CD14-positive monocyte (primary cell): Measurements from ENCODE around the gene TXLNG. TPM values are rescaled to one million over a fixed set of nuclear protein-coding genes. Genes with fewer than 3 reads are reported as not detected.

Source experiments
- DNase-seq, 3 donors: peaks; one replicate each; pipeline ENCODE4 v3.0.0-alpha.2; 2011 to 2022
- H2AFZ ChIP-seq: 2 replicates; pipeline ENCODE4 v1.6.0; 2012; ENCODE audit warnings: mild to moderate bottlenecking, low read depth, low read length, inconsistent platforms; ENCODE audit not compliant: insufficient read depth, poor library complexity, severe bottlenecking
- H3K27ac ChIP-seq, 2 donors: 1 replicate in 1 of 2; 2 replicates in 1 of 2; pipeline ENCODE4 v1.5.1; 2012 to 2013; ENCODE audit warnings: low read length in 2 of 2, control low read depth in 1 of 2, inconsistent platforms in 1 of 2, low read depth in 1 of 2, mild to moderate bottlenecking in 1 of 2
- H3K27me3 ChIP-seq, 2 donors: one replicate each; pipeline versions ENCODE4 v1.6.0 to v1.6.1; 2011 to 2013; ENCODE audit warnings: low read length in 2 of 2; ENCODE audit not compliant: control insufficient read depth in 2 of 2, insufficient read depth in 2 of 2
- H3K36me3 ChIP-seq, 2 donors: replicated peaks in 1 of 2; 1 replicate in 1 of 2; 2 replicates in 1 of 2; pipeline versions ENCODE4 v1.5.1 to v1.6.1; 2012 to 2013; ENCODE audit warnings: low read length in 2 of 2, control low read depth in 1 of 2, inconsistent platforms in 1 of 2, mild to moderate bottlenecking in 1 of 2; ENCODE audit not compliant: insufficient read depth in 2 of 2, control insufficient read depth in 1 of 2
- H3K4me1 ChIP-seq, 2 donors: 1 replicate in 1 of 2; 2 replicates in 1 of 2; pipeline versions ENCODE4 v1.5.1 to v1.6.1; 2012 to 2013; ENCODE audit warnings: low read length in 2 of 2, control low read depth in 1 of 2, inconsistent platforms in 1 of 2, mild to moderate bottlenecking in 1 of 2, moderate library complexity in 1 of 2; ENCODE audit not compliant: insufficient read depth in 2 of 2, control insufficient read depth in 1 of 2
- H3K4me2 ChIP-seq: replicated peaks from 2 replicates; pipeline ENCODE3; 2012; ENCODE audit warnings: low read length, moderate library complexity, mild to moderate bottlenecking; ENCODE audit not compliant: poor library complexity, severe bottlenecking; ENCODE audit errors: extremely low read depth
- H3K4me3 ChIP-seq, 3 experiments: fragments of 200-600 bp in 1 of 3; sonication (generic) in 1 of 3; replicated peaks in 1 of 3; 1 replicate in 2 of 3; 2 replicates in 1 of 3; pipeline ENCODE4 v1.5.1; 2011 to 2013; ENCODE audit warnings: low read length in 3 of 3, mild to moderate bottlenecking in 3 of 3, control low read depth in 2 of 3, low read depth in 2 of 3, inconsistent platforms in 1 of 3, moderate library complexity in 1 of 3
- H3K79me2 ChIP-seq: 2 replicates; pipeline ENCODE4 v1.6.0; 2012; ENCODE audit warnings: mild to moderate bottlenecking, control low read depth, inconsistent platforms, low read length, moderate library complexity; ENCODE audit not compliant: insufficient read depth
- H3K9ac ChIP-seq: 2 replicates; pipeline ENCODE4 v1.6.0; 2017; ENCODE audit warnings: low read length, mild to moderate bottlenecking; ENCODE audit not compliant: insufficient read depth, poor library complexity, severe bottlenecking
- H3K9me3 ChIP-seq, 2 donors: replicated peaks in 1 of 2; 1 replicate in 1 of 2; 2 replicates in 1 of 2; pipeline versions ENCODE4 v1.5.1 to v1.6.1; 2012 to 2013; ENCODE audit warnings: low read length in 2 of 2, control low read depth in 1 of 2; ENCODE audit not compliant: control insufficient read depth in 1 of 2, insufficient read depth in 1 of 2
- H4K20me1 ChIP-seq: 2 replicates; pipeline ENCODE4 v1.6.0; 2012; ENCODE audit warnings: mild to moderate bottlenecking, low read length, control low read depth, moderate library complexity; ENCODE audit not compliant: insufficient read depth
- H3K27ac Mint-ChIP-seq, 7 donors: one replicate each; pipeline ENCODE4 v1.8.0; 2020; ENCODE audit warnings: mild to moderate bottlenecking in 7 of 7, mixed read lengths in 7 of 7, moderate library complexity in 6 of 7, inconsistent platforms in 2 of 7
- H3K27me3 Mint-ChIP-seq, 3 donors: one replicate each; pipeline ENCODE4 v1.8.0; 2021 to 2022; ENCODE audit warnings: low read depth in 3 of 3, mild to moderate bottlenecking in 3 of 3, mixed read lengths in 3 of 3, moderate library complexity in 3 of 3, inconsistent platforms in 1 of 3
- H3K36me3 Mint-ChIP-seq, 2 donors: one replicate each; pipeline ENCODE4 v1.8.0; 2020; ENCODE audit warnings: mixed read lengths in 2 of 2, inconsistent platforms in 1 of 2, mild to moderate bottlenecking in 1 of 2
- H3K4me1 Mint-ChIP-seq: one replicate; pipeline ENCODE4 v1.8.0; 2020; ENCODE audit warnings: mild to moderate bottlenecking, mixed read lengths
- H3K4me3 Mint-ChIP-seq, 2 donors: one replicate each; pipeline ENCODE4 v1.8.0; 2020; ENCODE audit warnings: mild to moderate bottlenecking in 2 of 2, mixed read lengths in 2 of 2, moderate library complexity in 1 of 2
- H3K9me3 Mint-ChIP-seq, 7 donors: one replicate each; pipeline ENCODE4 v1.8.0; 2020 to 2022; ENCODE audit warnings: mixed read lengths in 7 of 7, mild to moderate bottlenecking in 6 of 7, moderate library complexity in 6 of 7, inconsistent platforms in 2 of 7
- WGBS: methylation state at CpG from one replicate; pipeline ENCODE4 v1.1.5; 2013; ENCODE audit warnings: missing lambda C conversion rate; ENCODE audit not compliant: insufficient coverage; 5-methylcytosine and 5-hydroxymethylcytosine counted together
- intact Hi-C, 2 donors: fragments of 100-400 bp; cut with micrococcal nuclease; formaldehyde crosslinking; loops; one replicate each; pipeline versions ENCODE4 v1.15.0 to v1.15.1; 2023
- polyA plus RNA-seq, 3 donors: library from polyadenylated mRNA; depleted of rRNA in 1 of 3; unstranded in 2 of 3; stranded (reverse) in 1 of 3; fragments of 300-500 nt in 2 of 3; fragments of >200 nt in 1 of 3; fragmentation: Illumina TruSeq in 2 of 3; gene quantifications; 1 replicate in 2 of 3; 2 replicates in 1 of 3; pipeline ENCODE4 v1.2.3, GENCODE V29; 2012 to 2021
- TF ChIP-seq, protein P1 (sequence below): fragments of 200-600 bp; IDR thresholded peaks from one replicate; pipeline ENCODE4 v1.8.0; 2022; ENCODE audit warnings: antibody characterized with exemption, mild to moderate bottlenecking

TXLNG gene
- polyA plus RNA-seq, 3 donors, result 3.7 to 5.4 (median 4.1) TPM

DNA sequence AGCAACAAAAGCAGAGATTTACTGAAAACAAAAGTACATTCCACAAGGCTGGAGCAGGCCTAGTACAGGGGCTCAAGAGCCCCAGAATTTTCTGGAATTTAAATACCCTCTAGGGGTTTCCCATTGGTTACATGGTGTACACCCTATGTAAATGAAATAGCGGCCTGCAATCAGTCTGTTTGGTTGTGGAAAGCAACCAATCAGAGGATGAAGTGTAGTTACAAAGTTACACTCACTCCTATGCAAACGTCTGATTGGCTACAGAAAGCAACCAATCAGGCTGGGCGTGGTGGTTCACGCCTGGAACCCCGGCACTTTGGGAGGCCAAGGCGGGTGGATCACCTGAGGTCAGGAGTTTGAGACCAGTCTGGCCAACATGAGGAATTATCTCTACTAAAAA is 13.8 kb upstream of the TXLNG start:
- TF ChIP-seq, protein P1, sequence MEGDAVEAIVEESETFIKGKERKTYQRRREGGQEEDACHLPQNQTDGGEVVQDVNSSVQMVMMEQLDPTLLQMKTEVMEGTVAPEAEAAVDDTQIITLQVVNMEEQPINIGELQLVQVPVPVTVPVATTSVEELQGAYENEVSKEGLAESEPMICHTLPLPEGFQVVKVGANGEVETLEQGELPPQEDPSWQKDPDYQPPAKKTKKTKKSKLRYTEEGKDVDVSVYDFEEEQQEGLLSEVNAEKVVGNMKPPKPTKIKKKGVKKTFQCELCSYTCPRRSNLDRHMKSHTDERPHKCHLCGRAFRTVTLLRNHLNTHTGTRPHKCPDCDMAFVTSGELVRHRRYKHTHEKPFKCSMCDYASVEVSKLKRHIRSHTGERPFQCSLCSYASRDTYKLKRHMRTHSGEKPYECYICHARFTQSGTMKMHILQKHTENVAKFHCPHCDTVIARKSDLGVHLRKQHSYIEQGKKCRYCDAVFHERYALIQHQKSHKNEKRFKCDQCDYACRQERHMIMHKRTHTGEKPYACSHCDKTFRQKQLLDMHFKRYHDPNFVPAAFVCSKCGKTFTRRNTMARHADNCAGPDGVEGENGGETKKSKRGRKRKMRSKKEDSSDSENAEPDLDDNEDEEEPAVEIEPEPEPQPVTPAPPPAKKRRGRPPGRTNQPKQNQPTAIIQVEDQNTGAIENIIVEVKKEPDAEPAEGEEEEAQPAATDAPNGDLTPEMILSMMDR, result no peak
- no peaks in the 10 kb centered on the region for H3K36me3 Mint-ChIP-seq
- H3K9ac ChIP-seq, result no peak overlapping the region
- H3K27ac ChIP-seq, result no peak overlapping the region
- peaks cover 0 to 16% (median 6%) of the 10 kb centered on the region in 7 donors for H3K9me3 Mint-ChIP-seq
- H3K4me3 ChIP-seq, result no peak overlapping the region
- H3K27ac Mint-ChIP-seq, result no peak overlapping the region
- H3K4me3 Mint-ChIP-seq, result no peak overlapping the region
- peaks cover 0 to 30% (median 0%) of the 10 kb centered on the region in 3 donors for H3K27me3 Mint-ChIP-seq
- no peak for DNase-seq
- H3K9me3 ChIP-seq, result no peaks in the 10 kb centered on the region
- 100% methylated on average over 1 of the region's 6 CpGs for WGBS
- H3K4me2 ChIP-seq, result no peak overlapping the region
- no peaks in the 10 kb centered on the region for H3K79me2 ChIP-seq
- no peaks in the 10 kb centered on the region for H3K36me3 ChIP-seq
- H2AFZ ChIP-seq, result no peak overlapping the region
- H3K4me1 ChIP-seq, result no peaks in the 10 kb centered on the region
- peaks cover 3% of the 10 kb centered on the region for H3K4me1 Mint-ChIP-seq
- H4K20me1 ChIP-seq, result no peaks in the 10 kb centered on the region
- peaks cover 0 to 3% of the 10 kb centered on the region in 2 donors for H3K27me3 ChIP-seq
- intact Hi-C loops, result no loop called here

- Mint-ChIP-seq H3K9me3 (peaks cover 0 to 11% (median 4%) of the 10 kb centered on the region in 7 donors), H3K36me3 (no peaks in the 10 kb centered on the region), H3K27me3 (peaks cover 0 to 24% (median 1%) of the 10 kb centered on the region in 3 donors), H3K4me1 (peaks cover 3% of the 10 kb centered on the region), H3K27ac (no peak overlapping the region), H3K4me3 (no peak overlapping the region)
- Histone ChIP-seq H3K9ac (no peak overlapping the region), H3K4me2 (no peak overlapping the region), H3K27me3 (peaks cover 0 to 3% of the 10 kb centered on the region in 2 donors), H3K4me3 (no peak overlapping the region), H4K20me1 (no peaks in the 10 kb centered on the region), H3K27ac (no peak overlapping the region), H3K9me3 (no peaks in the 10 kb centered on the region), H2AFZ (no peak overlapping the region), H3K36me3 (no peaks in the 10 kb centered on the region), H3K79me2 (no peaks in the 10 kb centered on the region), H3K4me1 (no peaks in the 10 kb centered on the region)
- intact Hi-C loops, result no loop called here
- TF ChIP-seq, protein P1, result no peak
- no CpG with 5 or more reads among the region's 2 CpGs for WGBS
- DNase-seq, result no peak
These were observed 11.5 kb upstream of the TXLNG start for GRCh38 chrX:16774746-16775145.
